ENCODE measurements around the gene TPPP. TPM values are rescaled to one million over a fixed set of nuclear protein-coding genes. Genes with fewer than 3 reads are reported as not detected.
"Not testable (repeated sequence)": the region's sequence is repeated elsewhere in the genome, so short reads cannot be mapped to it uniquely, and the experiment has no call there.

Gene TPPP
- 1 to 10 TPM; 6.4 to 8.2 (median 6.9) TPM for polyA plus RNA-seq (ENCODE audit: insufficient read depth in 1 of 5, insufficient read length in 5 of 5, low replicate concordance in 1 of 5)
- long read RNA-seq, donor 1, full-length matches to known transcripts, result 4 of 4 reads
- long read RNA-seq, donor 1, partial matches to known transcripts, result 0 of 4 reads
- long read RNA-seq, donor 1, other reads (novel, unspliced or antisense), result 0 of 4 reads
- long read RNA-seq, donor 2, full-length matches to known transcripts, result 2 of 2 reads
- long read RNA-seq, donor 2, partial matches to known transcripts, result 0 of 2 reads
- long read RNA-seq, donor 2, other reads (novel, unspliced or antisense), result 0 of 2 reads
- long read RNA-seq, donor 3, full-length matches to known transcripts, result 3 of 3 reads
- long read RNA-seq, donor 3, partial matches to known transcripts, result 0 of 3 reads
- long read RNA-seq, donor 3, other reads (novel, unspliced or antisense), result 0 of 3 reads
- long read RNA-seq, donor 4, full-length matches to known transcripts, result 1 of 1 reads
- long read RNA-seq, donor 4, partial matches to known transcripts, result 0 of 1 reads
- long read RNA-seq, donor 4, other reads (novel, unspliced or antisense), result 0 of 1 reads
- long read RNA-seq, donor 5, full-length matches to known transcripts, result 4 of 4 reads
- long read RNA-seq, donor 5, partial matches to known transcripts, result 0 of 4 reads
- long read RNA-seq, donor 5, other reads (novel, unspliced or antisense), result 0 of 4 reads
- long read RNA-seq, donor 6, full-length matches to known transcripts, result 2 of 2 reads
- long read RNA-seq, donor 6, partial matches to known transcripts, result 0 of 2 reads
- long read RNA-seq, donor 6, other reads (novel, unspliced or antisense), result 0 of 2 reads
- long read RNA-seq, donor 7, full-length matches to known transcripts, result 1 of 1 reads
- long read RNA-seq, donor 7, partial matches to known transcripts, result 0 of 1 reads
- long read RNA-seq, donor 7, other reads (novel, unspliced or antisense), result 0 of 1 reads
- long read RNA-seq, donor 8, result 0 reads

GRCh38 chr5:693271-694041 lies at the start of gene TPPP:
TSS of gene TPPP (minus strand) at chr5:693352. CDS start at chr5:678060, 15,292 bp downstream.
- DNase-seq, result peak; percentile 70 to 76

DNA sequence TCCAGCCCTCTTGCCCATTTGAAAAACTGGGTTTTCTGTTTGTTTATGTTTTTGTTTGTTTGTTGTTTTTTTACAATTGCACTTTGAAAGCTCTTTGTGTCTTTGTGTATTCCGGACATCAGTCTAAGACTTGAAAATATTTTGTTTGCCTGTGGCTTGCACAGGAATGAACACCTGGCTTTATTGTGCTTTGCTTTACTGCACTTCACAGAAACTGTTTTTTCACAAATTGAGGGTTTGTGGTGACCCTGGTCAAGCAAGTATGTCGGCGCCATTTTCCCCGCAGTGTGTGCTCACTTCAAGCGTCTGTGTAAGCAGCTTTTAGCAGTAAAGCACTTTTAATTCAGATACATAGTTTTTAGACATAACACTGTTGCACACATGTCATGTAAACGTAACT lies 49.1 kb upstream of the TPPP start:
- DNase-seq, result not testable (repeated sequence)

GRCh38 chr5:734145-734544 lies 41.0 kb upstream of the TPPP start:
- not testable (repeated sequence) for DNase-seq

DNA sequence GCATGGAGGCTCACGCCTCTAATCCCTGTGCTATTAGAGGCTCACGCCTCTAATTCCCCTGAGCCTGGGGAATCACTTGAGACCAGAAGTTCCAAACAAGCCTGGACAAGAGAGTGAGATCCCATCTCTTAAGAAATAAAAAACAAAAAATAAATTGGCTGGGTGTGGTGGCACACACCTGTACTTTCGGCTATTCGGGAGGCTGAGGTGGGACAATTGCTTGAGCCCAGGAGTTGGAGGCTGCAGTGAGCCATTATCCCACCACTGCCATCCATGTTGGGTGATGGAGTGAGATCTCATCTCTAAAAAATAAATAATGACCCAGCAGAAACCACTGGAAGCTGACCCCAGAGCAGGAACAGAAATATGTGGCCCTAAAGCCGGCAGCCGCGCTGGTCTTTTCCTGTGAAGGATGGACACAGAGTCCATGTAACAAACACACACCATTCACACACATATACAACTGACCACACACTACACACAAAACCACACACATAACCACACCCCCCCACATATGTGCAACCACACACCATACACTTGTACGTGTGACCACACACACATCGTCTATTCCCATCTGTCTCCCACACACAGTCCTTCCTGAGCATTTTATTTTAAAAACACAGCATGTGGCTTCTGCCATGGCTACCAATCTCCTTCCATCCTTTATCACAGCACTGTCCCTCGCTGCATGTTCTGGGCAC lies 39.8 kb upstream of the TPPP start:
- DNase-seq, result not testable (repeated sequence)

GRCh38 chr5:729225-729624 lies 36.1 kb upstream of the TPPP start:
- not testable (repeated sequence) for DNase-seq

GRCh38 chr5:727087-727486 lies 33.9 kb upstream of the TPPP start:
- DNase-seq, result not testable (repeated sequence)

GRCh38 chr5:723865-724264 lies 30.7 kb upstream of the TPPP start:
- DNase-seq, result not testable (repeated sequence)

GRCh38 chr5:723309-723708 lies 30.2 kb upstream of the TPPP start:
- not testable (repeated sequence) for DNase-seq

GRCh38 chr5:719379-719778 lies 26.2 kb upstream of the TPPP start:
- DNase-seq, result not testable (repeated sequence)

GRCh38 chr5:717143-717542 lies 24.0 kb upstream of the TPPP start:
- DNase-seq, result no peak

- DNase-seq, result peak; percentile 13 to 40
Observed at GRCh38 chr5:716740-717139, 23.6 kb upstream of the TPPP start.

DNA sequence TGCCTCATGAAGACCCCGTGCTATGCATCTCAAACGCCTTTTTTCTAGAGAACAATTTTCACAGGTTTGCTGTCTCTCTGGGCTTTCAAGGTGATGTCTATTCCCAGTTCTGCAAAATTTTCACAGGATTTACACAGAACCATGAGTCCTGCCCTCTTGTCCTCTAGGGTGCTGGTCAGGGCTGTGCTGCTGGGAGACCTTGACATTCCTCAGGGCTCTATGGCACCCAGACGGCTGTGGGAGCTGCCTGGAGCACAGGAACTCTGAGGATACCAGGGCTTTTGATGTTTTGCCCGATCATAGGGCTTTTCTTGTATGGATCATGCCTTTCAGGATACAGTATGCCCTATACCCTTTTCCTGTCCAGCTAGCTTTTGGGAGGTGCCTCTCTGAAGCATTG lies 22.5 kb upstream of the TPPP start:
- DNase-seq, result not testable (repeated sequence)

- DNase-seq, result peak in 1 of 2 donors; percentile 20
Observed at GRCh38 chr5:714215-715118, 21.3 kb upstream of the TPPP start.

- not testable (repeated sequence) for DNase-seq
Observed at GRCh38 chr5:713686-714085, 20.5 kb upstream of the TPPP start.

DNA sequence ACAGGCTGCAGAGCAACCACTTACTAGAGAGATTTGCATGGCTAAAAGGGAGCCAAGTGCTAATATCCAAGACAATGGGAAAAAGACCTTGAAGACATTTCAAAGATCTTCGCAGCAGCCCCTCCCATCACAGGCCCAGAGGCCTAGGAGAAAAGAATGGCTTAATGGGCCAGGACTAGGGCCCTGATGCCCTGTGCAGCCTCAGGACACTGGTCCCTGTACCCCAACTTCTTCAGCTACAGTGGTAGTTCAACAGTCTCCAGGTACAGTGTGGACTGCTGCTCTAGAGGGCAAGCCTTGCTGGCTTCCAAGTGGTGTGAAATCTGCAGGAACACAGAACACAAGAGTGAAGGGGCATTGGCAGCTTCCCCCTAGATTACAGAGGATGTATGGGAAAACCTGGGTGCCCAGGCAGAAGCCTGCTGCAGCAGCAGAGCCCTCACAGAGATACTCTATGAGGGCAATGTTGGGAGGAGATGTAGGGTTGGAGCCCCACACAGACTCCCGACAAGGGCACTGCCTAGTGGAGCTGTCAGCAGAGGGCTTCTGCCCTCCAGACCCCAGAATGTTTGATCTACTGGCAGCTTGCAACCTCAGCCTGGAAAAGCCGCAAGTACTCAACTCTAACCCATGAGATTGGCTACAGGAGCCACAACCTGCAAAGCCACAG lies 15.8 kb upstream of the TPPP start:
- DNase-seq, result not testable (repeated sequence)

DNA sequence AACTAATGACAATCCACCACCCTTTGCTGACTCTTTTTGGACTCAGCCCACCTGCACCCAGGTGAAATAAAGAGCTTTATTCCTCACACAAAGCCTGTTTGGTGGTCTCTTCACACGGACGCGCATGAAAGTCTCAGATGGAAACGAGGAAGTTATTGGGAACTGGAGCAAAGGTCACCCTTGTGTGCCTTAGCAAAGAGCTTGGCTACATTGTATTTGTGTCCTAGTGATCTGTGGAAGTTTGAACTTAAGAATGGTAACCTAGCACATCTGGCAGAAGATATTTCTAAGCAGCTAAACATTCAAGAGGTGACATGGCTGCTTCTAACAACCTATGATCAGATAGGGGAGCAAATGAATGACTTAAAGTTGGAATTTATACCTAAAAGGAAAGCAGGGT lies 15.2 kb upstream of the TPPP start:
- not testable (repeated sequence) for DNase-seq

DNA sequence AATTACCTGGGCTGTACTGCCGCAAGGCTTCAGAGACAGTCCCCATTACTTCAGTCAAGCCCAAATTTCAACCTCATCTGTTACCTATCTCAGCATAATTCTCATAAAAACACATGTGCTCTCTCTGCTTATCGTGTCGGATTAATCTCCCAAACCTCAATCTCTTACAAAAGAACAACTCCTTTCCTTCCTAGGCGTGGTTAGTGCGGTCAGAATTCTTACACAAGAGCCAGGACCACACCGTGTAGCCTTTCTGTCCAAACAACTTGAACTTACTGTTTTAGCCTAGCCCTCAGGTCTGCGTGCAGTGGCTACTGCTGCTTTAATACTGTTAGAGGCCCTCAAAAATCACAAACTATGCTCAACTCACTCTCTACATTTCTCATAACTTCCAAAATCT lies 13.0 kb upstream of the TPPP start:
- not testable (repeated sequence) for DNase-seq

DNA sequence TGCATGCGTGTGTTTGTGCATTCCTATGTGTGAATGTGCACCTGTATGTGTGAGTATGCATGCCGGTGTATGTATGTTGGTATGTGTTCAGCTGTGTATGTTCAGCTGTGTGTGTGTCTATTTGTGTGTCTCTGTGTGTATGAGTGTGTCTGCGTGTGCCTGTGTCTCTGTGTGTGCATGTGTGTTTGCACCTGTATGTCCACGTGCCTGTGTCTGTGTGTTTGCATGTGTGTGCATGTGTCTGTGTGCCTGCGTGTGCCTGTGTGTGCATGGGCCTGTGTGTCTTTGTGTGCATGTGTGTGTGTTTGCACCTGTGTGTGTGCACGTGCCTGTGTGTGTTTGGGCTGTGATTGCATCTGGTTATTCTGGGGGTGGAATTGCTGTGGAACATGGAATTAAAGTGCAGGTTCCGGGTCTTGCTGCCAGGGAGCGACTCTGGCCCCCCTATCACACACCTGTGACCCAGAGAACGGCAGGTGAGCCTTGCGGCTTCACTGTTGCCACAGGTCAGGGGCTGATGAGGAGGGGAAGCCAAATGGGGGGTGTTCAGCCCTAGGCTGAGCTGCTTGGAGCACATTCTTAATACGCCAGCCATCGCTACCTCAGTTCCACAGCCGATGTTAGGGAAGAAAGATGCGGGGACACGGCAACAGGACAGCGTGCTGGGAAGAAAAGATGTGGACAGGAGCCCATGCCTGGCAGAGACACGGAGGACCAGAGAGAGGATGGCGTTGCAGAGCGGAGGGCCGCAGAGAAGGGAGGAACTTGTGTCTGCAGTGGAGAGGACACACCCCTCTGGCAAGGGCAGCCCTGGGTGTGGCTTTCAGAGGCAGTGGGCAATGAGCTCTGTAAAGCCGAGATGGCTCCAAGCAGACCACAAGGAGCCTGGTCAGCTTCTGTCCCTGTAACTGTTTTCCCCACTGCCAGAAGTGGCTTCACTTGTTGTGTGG lies 3.9 kb upstream of the TPPP start:
- DNase-seq, result not testable (repeated sequence)
